Activated T-cell treated with anti-CD3 and anti-CD28 coated beads, Interleukin-2, amount 50 U/mL, for 1 hour (primary cell): ENCODE data around the gene SNX24.

Experiments
- DNase-seq: peaks from one replicate; pipeline ENCODE4 v3.0.0-alpha.2; 2020

The SNX24 gene

GRCh38 chr5:123035918-123036390, 190.5 kb downstream of the SNX24 start:
- no peak for DNase-seq

DNA sequence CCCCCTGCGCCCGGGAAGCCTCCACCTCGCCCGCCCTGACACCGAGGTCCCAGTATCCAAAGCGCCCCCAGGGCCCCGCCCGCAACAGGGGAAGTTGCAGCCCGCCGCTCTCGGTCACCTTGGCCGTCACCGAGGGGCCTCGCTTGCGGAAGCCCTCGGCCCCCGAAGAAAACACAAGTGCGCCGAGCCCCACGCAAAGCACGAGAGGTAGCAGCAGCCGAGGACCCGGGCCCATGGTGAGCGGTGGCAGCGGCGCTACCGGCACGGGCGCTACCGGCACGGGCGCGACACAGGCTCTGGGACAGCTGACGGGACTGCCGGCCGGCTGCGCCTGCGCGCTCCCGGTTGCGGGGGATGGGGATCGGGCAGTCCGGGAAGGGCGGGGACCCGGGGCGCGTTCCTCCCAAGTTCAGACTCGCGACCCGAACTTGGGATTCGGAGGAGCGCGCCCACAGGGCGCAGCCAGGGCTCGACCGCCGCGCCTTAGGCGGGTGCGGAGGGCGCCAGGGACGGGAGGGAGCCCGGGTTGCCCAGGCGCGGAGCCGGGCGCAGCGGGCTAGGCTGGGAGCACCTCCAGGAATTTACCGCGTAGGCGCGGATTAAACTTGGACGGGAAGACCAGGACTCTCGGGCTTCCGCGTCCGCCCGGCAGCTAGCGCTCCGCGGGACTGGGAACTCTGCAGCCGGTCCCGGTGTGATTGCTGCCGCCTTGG, 191.1 kb downstream of the SNX24 start, which contains the start of gene PPIC:
Gene PPIC, minus strand, starts transcription at position 335 of the 713 bp plus-strand sequence. Its CDS starts 100 bp downstream, at position 235.
- DNase-seq, result no peak

- no peak for DNase-seq
These were observed 191.6 kb downstream of the SNX24 start for GRCh38 chr5:123037104-123037418.

DNA sequence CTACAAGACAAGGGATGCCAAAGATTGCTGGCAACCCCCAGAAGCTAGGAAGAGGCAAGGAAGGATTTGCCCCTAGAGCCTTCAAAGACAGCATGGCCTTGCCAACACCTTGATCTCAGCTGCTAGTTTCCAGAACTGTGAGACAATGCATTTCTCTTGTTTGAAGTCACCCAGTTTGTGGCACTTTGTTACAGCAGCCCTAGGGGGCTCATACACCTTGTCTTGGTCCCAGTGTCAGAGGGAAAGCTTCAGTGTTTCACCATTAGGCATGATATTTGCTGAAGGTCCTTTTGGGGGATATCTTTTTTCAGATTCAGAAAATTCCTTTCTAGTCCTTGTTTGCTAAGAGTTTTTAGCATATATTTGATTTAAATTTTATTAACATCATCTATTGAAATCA, 194.3 kb downstream of the SNX24 start:
- no peak for DNase-seq

- no peak for DNase-seq
These were observed 199.7 kb downstream of the SNX24 start for GRCh38 chr5:123044926-123045617.

DNA sequence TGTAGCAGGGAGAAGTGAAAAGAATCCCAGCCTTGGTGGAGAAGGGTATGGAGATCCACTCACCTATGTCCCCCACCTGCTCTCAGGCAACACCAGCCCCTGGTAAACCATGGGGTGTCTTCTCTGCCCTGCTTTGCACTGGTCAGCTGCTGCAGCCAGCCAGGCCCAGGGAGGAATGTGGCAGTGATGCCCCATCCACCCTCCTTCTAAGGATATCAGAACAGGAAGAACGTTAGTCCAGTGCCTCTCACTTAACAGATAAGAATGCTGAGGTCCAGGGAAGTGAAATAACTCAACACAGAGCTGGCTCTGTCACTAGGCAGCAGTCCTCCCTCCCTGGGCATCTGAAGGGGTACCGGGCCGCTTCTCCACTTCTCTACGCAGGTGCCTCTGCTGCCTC, 200.8 kb downstream of the SNX24 start:
- no peak for DNase-seq

DNA sequence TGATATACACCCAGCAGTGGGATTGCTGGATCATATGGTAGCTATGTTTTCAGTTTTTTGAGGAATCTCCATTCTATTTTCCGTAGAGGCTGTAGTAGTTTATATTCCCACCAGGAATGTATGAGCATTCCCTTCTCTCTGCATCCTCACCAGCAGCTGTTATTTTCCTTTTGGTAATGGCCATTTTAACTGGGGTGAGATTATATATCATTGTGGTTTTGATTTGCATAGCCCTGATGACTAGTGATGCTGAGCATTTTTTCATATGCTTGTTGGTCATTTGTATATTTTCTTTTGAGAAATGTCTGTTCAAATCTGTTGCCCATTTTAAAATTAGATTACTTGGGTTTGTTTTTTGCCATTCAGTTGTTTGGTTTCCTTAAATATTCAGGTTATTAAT, 202.3 kb downstream of the SNX24 start:
- DNase-seq, result no peak

DNA sequence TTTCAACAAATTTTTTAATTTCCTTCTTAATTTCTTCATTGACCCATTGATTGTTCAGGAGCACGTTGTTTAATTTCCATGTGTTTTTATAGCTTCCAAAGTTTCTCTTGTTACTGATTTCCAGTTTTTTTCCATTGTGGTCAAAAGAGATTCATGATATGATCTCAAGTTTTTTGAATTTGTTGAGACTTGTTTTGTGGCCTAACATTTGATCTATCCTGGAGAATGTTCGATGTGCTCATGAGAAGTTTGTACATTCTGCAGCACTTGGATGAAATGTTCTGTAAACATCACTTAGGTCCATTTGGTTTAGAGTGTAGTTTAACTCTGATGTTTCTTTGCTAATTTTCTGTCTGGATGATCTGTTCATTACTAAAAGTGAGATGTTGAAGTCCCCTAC, 205.8 kb downstream of the SNX24 start:
- DNase-seq, result no peak
